Heart left ventricle (tissue), 13 donors: Measurements from ENCODE around the gene PHKA1.

Experiments
- CTCF ChIP-seq, 12 donors: fragments of 200-600 bp; sonication (generic) in 4 of 12; IDR thresholded peaks; one replicate each; pipeline versions ENCODE4 v1.5.0 to v1.8.0; 2018 to 2022; ENCODE audit warnings: antibody characterized with exemption in 12 of 12, mild to moderate bottlenecking in 5 of 12
- POLR2A ChIP-seq, 2 donors: fragments of 450-650 bp; IDR thresholded peaks; one replicate each; pipeline ENCODE4 v1.6.1; 2017; ENCODE audit warnings: antibody characterized with exemption in 2 of 2, mild to moderate bottlenecking in 2 of 2, moderate library complexity in 2 of 2
- donor health status: ischemic (EF 13 %, LVEDD 7.1; RV severe dilation, severe dysfunction).
- donor health status: DM: no; HTN: yes; CAD: no.
- donor health status: DM: no; HTN: no; CAD: no.
- donor health status: ischemic (EF 25% LVEDD 6.9; RV normal size, moderate dysfunction).
- donor health status: ischemic (EF 25% LVEDD 5.7; RV mildly dilated, moderate dysfunction).
- donor health status: ischemic (EF 35%, LVEDD 5.7; RV mildly dilated, moderate dysfunction).
- donor health status: nonischemic (EF 11% LVEDD 7.7; RV severe dilation, severe dysfunction).
- donor health status: DM: yes; HTN: yes; CAD: no.
- donor health status: PGD.
- donor health status: ischemic (EF 29% LVEDD 5.4; RV normal size, mild dysfunction).
- donor health status: nonischemic (EF 23%, LVEDD 6.1; RV moderate dilation, normal function).

- TF ChIP-seq CTCF (IDR thresholded peaks at IDR 0.05) (no peak), POLR2A (IDR thresholded peaks at IDR 0.05) (no peak)
These were observed 89.9 kb downstream of the PHKA1 start for GRCh38 chrX:72624194-72624593.
